Activated CD8-positive, alpha-beta T cell treated with anti-CD3 and anti-CD28 coated beads for 36 hours (primary cell): ENCODE results near the gene SMAD3. TPM values are rescaled to one million over a fixed set of nuclear protein-coding genes. Genes with fewer than 3 reads are reported as not detected.

Experiments
- ATAC-seq: fragments of 200-7000 bp; cut with Tn5 transposase; one replicate; pipeline ENCODE4 v1.10.0; 2021; ENCODE audit warnings: mild to moderate bottlenecking, moderate library complexity
- CTCF ChIA-PET: fragments of 350-600 bp; sonication (Branson Sonifier 250); formaldehyde crosslinking; loops from one replicate; lab custom pipeline; 2021; ENCODE audit warnings: antibody characterized with exemption; lab: Charles Lee
- POLR2A ChIA-PET: fragments of 350-600 bp; sonication (Branson Sonifier 250); formaldehyde crosslinking; loops from one replicate; lab custom pipeline; 2021; ENCODE audit warnings: antibody characterized with exemption; lab: Charles Lee
- DNase-seq: peaks from one replicate; pipeline ENCODE4 v3.0.0-alpha.2; 2020
- H3K27ac Mint-ChIP-seq: one replicate; pipeline ENCODE4 v1.8.0; 2021; ENCODE audit warnings: mild to moderate bottlenecking, mixed read lengths
- H3K27me3 Mint-ChIP-seq: one replicate; pipeline ENCODE4 v1.8.0; 2021; ENCODE audit warnings: mixed read lengths
- H3K36me3 Mint-ChIP-seq: one replicate; pipeline ENCODE4 v1.8.0; 2021; ENCODE audit warnings: low read depth, mixed read lengths
- H3K4me1 Mint-ChIP-seq: one replicate; pipeline ENCODE4 v1.8.0; 2021; ENCODE audit warnings: low read depth, mixed read lengths
- H3K4me3 Mint-ChIP-seq: one replicate; pipeline ENCODE4 v1.8.0; 2021; ENCODE audit warnings: mild to moderate bottlenecking, moderate library complexity, mixed read lengths
- H3K9me3 Mint-ChIP-seq: one replicate; pipeline ENCODE4 v1.8.0; 2021; ENCODE audit warnings: mixed read lengths
- intact Hi-C: fragments of 100-400 bp; cut with micrococcal nuclease; formaldehyde crosslinking; loops from one replicate; pipeline ENCODE4 v1.10.0; 2022
- total RNA-seq, 2 experiments: library from RNA; stranded (reverse); gene quantifications; one replicate each; pipeline ENCODE4 v1.2.3, GENCODE V29; 2021
- TF ChIP-seq, protein P1 (sequence below): fragments of 200-600 bp; IDR thresholded peaks from one replicate; pipeline ENCODE4 v1.8.0; 2022; ENCODE audit warnings: antibody characterized with exemption, mild to moderate bottlenecking

The SMAD3 gene
- total RNA-seq, 2 experiments from 2014 or later = 22.3 to 24.7 TPM

DNA sequence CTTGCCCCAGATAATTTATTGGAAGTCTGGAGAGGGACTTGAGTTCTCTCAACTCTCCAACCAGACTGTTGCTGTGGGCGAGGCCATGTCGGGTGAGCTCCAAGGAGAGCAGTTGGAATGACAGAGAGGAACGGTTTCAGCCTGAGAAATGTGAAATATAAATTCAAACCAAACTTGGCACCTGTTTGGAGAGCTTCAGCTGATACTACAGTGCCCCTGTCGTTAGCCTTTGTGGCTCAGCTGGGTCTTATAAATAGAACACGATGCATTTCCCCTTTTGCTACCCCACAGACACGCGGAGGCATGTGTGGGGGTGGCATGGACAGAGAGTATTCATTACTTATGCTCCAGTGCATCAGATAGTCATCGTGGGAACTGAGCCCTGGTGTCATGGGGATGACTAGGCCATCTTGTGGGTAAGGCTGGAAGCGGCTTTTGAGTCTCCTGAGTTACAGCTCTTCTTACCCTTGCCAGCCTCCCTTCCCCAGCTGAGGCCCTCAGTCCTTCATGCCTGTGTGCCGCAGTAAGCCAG lies 15.6 kb downstream of the SMAD3 start:
- ATAC-seq (peak; percentile 29), DNase-seq (peak; percentile 84)
- TF ChIP-seq, protein P1, sequence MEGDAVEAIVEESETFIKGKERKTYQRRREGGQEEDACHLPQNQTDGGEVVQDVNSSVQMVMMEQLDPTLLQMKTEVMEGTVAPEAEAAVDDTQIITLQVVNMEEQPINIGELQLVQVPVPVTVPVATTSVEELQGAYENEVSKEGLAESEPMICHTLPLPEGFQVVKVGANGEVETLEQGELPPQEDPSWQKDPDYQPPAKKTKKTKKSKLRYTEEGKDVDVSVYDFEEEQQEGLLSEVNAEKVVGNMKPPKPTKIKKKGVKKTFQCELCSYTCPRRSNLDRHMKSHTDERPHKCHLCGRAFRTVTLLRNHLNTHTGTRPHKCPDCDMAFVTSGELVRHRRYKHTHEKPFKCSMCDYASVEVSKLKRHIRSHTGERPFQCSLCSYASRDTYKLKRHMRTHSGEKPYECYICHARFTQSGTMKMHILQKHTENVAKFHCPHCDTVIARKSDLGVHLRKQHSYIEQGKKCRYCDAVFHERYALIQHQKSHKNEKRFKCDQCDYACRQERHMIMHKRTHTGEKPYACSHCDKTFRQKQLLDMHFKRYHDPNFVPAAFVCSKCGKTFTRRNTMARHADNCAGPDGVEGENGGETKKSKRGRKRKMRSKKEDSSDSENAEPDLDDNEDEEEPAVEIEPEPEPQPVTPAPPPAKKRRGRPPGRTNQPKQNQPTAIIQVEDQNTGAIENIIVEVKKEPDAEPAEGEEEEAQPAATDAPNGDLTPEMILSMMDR = no peak
- intact Hi-C loops = loop anchor here (10.0 kb wide), 1 partner anchor 224 kb away; no protein-coding TSS in a partner anchor
- Mint-ChIP-seq H3K27me3 (no peaks in the 10 kb centered on the region), H3K9me3 (peaks cover 5% of the 10 kb centered on the region), H3K36me3 (peaks cover 18% of the 10 kb centered on the region), H3K27ac (peak overlapping the region; percentile 69), H3K4me3 (no peak overlapping the region), H3K4me1 (peaks cover 72% of the 10 kb centered on the region)
- CTCF ChIA-PET = interaction anchor here (1.0 to 8.0 kb wide), 9 partner anchors 9 to 135 kb away, joined by 3 to 46 read pairs (median 5); no protein-coding TSS in a partner anchor
- POLR2A ChIA-PET = interaction anchor here (0.6 to 3.6 kb wide), 9 partner anchors 9 to 131 kb away, joined by 3 to 27 read pairs (median 4); partner anchors contain the start of gene SMAD3

DNA sequence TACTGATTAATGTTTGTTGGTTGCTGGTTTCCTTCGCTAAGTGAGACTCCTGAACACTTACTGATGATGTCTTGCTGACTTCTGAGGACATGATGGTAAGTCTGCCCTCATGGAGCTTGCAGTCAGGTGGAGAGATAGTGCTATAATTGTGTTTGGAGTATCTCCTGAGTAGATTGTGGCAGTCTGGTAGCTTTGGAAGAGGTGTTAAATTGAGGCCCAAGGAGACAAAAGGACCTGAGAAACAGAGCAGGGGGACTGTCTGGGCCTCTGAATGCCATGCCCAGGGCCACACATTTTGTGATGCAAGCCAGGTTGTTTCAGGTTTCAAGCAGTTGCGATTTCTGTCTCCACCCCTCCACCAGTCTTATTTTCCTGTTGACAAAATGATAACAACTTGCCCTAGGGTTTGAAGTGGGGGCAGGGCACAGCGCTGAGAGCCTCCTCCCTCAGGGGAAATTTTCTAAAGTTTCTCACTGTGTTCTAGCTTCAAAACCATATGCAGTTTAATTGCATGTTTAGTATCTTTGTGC lies 16.7 kb downstream of the SMAD3 start:
- DNase-seq (peak; percentile 78), ATAC-seq (peak; percentile 29)
- Mint-ChIP-seq H3K27me3 (no peaks in the 10 kb centered on the region), H3K4me1 (peaks cover 73% of the 10 kb centered on the region), H3K27ac (peak overlapping the region; percentile 82), H3K4me3 (no peak overlapping the region), H3K9me3 (peaks cover 5% of the 10 kb centered on the region), H3K36me3 (peaks cover 19% of the 10 kb centered on the region)
- intact Hi-C loops = loop anchor here (10.0 kb wide), 1 partner anchor 223 kb away; no protein-coding TSS in a partner anchor
- ChIA-PET POLR2A (interaction anchor here (0.9 to 3.6 kb wide), 12 partner anchors 10 to 158 kb away, joined by 3 to 27 read pairs (median 4); partner anchors contain the start of gene SMAD3), CTCF (interaction anchor here (1.0 to 8.0 kb wide), 9 partner anchors 10 to 136 kb away, joined by 3 to 46 read pairs (median 4); partner anchors contain the start of gene SMAD3)
- TF ChIP-seq, protein P1 = no peak

DNA sequence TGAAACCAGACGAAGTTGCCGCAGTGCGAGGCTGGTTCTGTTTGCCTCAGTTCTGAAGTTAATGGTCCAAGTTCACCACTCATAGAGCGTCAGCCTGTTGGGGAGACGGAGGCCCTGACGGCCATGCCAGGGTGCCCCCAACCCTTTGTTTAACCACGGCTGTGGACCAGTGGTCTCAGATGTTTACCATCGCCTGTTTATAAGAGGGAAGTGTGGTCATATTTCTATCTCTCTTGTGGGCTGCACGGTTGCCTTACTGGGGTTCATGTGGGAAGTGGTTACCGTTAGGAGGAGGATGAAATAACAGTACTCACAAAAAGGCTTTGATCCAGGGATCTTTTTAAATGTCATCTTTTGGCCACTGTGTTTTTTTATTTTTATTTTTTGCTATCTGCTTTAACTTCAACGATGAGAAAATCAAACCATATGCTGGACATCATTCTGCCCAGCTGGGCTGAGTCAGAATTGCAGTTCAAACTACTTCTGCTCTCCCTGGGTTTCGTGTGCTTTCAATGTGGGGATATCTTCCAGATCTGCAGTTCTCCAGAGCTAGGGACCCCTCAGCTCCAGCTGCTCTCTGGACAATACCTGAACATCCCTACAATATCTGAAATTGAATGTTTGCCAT lies 17.8 kb downstream of the SMAD3 start:
- H3K27me3 Mint-ChIP-seq = no peaks in the 10 kb centered on the region
- ChIA-PET CTCF (interaction anchor here (0.9 to 8.0 kb wide), 7 partner anchors 9 to 160 kb away, joined by 3 to 46 read pairs (median 4); partner anchors contain the start of gene SMAD3), POLR2A (interaction anchor here (0.9 to 3.6 kb wide), 9 partner anchors 11 to 65 kb away, joined by 3 to 40 read pairs (median 5); no protein-coding TSS in a partner anchor)
- DNase-seq = no peak
- peaks cover 19% of the 10 kb centered on the region for H3K36me3 Mint-ChIP-seq
- H3K9me3 Mint-ChIP-seq = peaks cover 5% of the 10 kb centered on the region
- TF ChIP-seq, protein P1 = no peak
- peak overlapping the region; percentile 82 for H3K27ac Mint-ChIP-seq
- ATAC-seq = no peak
- H3K4me3 Mint-ChIP-seq = peak overlapping the region; percentile 33
- H3K4me1 Mint-ChIP-seq = peaks cover 80% of the 10 kb centered on the region
- intact Hi-C loops = loop anchor here (10.0 kb wide), 1 partner anchor 222 kb away; no protein-coding TSS in a partner anchor

DNA sequence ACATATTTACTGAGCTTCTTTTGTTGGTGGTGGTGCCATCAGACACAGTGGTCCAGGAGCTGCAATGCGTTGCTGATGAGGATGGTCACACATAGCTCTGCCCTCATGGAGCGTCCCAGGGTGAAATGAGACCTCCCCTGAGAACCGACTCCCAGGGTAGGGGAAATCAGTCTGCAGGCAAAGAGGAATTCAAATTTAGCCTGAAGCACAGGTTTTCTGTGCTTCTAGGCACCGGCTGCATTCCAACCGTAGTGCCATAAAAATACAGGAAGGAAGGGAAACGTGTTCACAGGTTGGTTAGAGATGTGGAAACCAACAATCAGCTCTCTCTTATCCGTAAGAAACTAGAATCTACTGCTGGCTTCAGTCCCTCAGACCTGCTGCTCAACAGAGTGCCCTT lies 19.2 kb downstream of the SMAD3 start:
- CTCF ChIA-PET = interaction anchor here (1.3 to 8.0 kb wide), 5 partner anchors 10 to 139 kb away, joined by 3 to 46 read pairs (median 3); no protein-coding TSS in a partner anchor
- no peak for DNase-seq
- H3K4me3 Mint-ChIP-seq = peak overlapping the region; percentile 32
- TF ChIP-seq, protein P1 = no peak
- intact Hi-C loops = loop anchor here (10.0 kb wide), 1 partner anchor 220 kb away; no protein-coding TSS in a partner anchor
- no peaks in the 10 kb centered on the region for H3K27me3 Mint-ChIP-seq
- POLR2A ChIA-PET = interaction anchor here (0.7 to 3.6 kb wide), 9 partner anchors 10 to 156 kb away, joined by 3 to 51 read pairs (median 5); no protein-coding TSS in a partner anchor
- H3K27ac Mint-ChIP-seq = peak overlapping the region; percentile 85
- peaks cover 91% of the 10 kb centered on the region for H3K4me1 Mint-ChIP-seq
- H3K9me3 Mint-ChIP-seq = peaks cover 5% of the 10 kb centered on the region
- H3K36me3 Mint-ChIP-seq = peaks cover 19% of the 10 kb centered on the region
- ATAC-seq = no peak
